ENCODE results near the gene OR4S1.
A peak's percentile ranks its signal among the peaks of the same experiment; 100 is the strongest.
"Not testable (repeated sequence)": the region's sequence is repeated elsewhere in the genome, so short reads cannot be mapped to it uniquely, and the experiment has no call there.

OR4S1 gene

GRCh38 chr11:48341466-48341865 is 35.4 kb downstream of the OR4S1 start:
- Histone ChIP-seq H3K4me3 (ENCODE audit: low read depth, low read length) (no peak overlapping the region), H3K36me3 (ENCODE audit: control insufficient read depth in 2 of 2, insufficient read depth in 1 of 2, low read length in 2 of 2) (no peaks in the 10 kb centered on the region), H3K27ac (ENCODE audit: extremely low read depth, low read depth, low read length) (no peak overlapping the region), H3K9me3 (ENCODE audit: control insufficient read depth, insufficient read depth, low read depth, low read length) (no peaks in the 10 kb centered on the region), H3K4me1 (ENCODE audit: control insufficient read depth, insufficient read depth, low read length) (no peaks in the 10 kb centered on the region)
- ChIA-PET POLR2A (no interaction called here), CTCF (no interaction called here)
- TF ChIP-seq GLIS1 (tag by site-specific recombination; IDR thresholded peaks at IDR 0.05) (no peak), ZNF133 (tag by site-specific recombination; IDR thresholded peaks at IDR 0.05) (no peak), ZEB2 (tag by site-specific recombination; IDR thresholded peaks at IDR 0.05) (no peak), ZNF521 (tag by site-specific recombination; IDR thresholded peaks at IDR 0.05) (no peak), ZNF600 (tag by site-specific recombination; IDR thresholded peaks at IDR 0.05) (no peak), YY1 (tag by site-specific recombination; IDR thresholded peaks at IDR 0.05) (no peak), ZNF132 (tag by site-specific recombination; IDR thresholded peaks at IDR 0.05; ENCODE audit: borderline replicate concordance) (no peak), ZNF24 (tag by site-specific recombination; IDR thresholded peaks at IDR 0.05) (no peak), ZNF280C (tag by site-specific recombination; IDR thresholded peaks at IDR 0.05) (no peak), ZNF830 (tag by site-specific recombination; IDR thresholded peaks at IDR 0.05; ENCODE audit: low read depth) (no peak), ZNF549 (tag by site-specific recombination; IDR thresholded peaks at IDR 0.05) (no peak)
- TF ChIP-seq, protein P1, sequence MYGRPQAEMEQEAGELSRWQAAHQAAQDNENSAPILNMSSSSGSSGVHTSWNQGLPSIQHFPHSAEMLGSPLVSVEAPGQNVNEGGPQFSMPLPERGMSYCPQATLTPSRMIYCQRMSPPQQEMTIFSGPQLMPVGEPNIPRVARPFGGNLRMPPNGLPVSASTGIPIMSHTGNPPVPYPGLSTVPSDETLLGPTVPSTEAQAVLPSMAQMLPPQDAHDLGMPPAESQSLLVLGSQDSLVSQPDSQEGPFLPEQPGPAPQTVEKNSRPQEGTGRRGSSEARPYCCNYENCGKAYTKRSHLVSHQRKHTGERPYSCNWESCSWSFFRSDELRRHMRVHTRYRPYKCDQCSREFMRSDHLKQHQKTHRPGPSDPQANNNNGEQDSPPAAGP (tag by site-specific recombination; IDR thresholded peaks at IDR 0.05): no peak
- TF ChIP-seq, protein P2, sequence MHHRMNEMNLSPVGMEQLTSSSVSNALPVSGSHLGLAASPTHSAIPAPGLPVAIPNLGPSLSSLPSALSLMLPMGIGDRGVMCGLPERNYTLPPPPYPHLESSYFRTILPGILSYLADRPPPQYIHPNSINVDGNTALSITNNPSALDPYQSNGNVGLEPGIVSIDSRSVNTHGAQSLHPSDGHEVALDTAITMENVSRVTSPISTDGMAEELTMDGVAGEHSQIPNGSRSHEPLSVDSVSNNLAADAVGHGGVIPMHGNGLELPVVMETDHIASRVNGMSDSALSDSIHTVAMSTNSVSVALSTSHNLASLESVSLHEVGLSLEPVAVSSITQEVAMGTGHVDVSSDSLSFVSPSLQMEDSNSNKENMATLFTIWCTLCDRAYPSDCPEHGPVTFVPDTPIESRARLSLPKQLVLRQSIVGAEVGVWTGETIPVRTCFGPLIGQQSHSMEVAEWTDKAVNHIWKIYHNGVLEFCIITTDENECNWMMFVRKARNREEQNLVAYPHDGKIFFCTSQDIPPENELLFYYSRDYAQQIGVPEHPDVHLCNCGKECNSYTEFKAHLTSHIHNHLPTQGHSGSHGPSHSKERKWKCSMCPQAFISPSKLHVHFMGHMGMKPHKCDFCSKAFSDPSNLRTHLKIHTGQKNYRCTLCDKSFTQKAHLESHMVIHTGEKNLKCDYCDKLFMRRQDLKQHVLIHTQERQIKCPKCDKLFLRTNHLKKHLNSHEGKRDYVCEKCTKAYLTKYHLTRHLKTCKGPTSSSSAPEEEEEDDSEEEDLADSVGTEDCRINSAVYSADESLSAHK (tag by site-specific recombination; IDR thresholded peaks at IDR 0.05): no peak

GRCh38 chr11:48342505-48342904 is 36.5 kb downstream of the OR4S1 start:
- H3K36me3 ChIP-seq (ENCODE audit: control insufficient read depth in 2 of 2, insufficient read depth in 1 of 2, low read length in 2 of 2); H3K27ac ChIP-seq (ENCODE audit: extremely low read depth, low read depth, low read length); H3K4me1 ChIP-seq (ENCODE audit: control insufficient read depth, insufficient read depth, low read length); CTCF ChIA-PET; H3K9me3 ChIP-seq (ENCODE audit: control insufficient read depth, insufficient read depth, low read depth, low read length); POLR2A ChIA-PET; H3K4me3 ChIP-seq (ENCODE audit: low read depth, low read length): not testable (repeated sequence)
- peak; percentile 89 for TF ChIP-seq ZNF146 (tag by site-specific recombination; IDR thresholded peaks at IDR 0.05)

DNA sequence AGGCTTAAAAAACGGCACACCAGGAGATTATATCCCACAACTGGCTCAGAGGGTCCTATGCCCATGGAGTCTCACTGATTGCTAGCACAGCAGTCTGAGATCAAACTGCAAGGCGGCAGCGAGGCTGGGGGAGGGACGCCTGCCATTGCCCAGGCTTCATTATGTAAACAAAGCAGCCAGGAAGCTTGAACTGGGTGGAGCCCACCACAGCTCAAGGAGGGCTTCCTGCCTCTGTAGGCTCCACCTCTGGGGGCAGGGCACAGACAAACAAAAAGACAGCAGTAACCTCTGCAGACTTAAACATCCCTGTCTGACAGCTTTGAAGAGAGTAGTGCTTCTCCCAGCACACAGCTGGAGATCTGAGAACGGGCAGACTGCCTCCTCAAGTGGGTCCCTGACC is 40.3 kb downstream of the OR4S1 start:
- H3K4me3 ChIP-seq (ENCODE audit: low read depth, low read length); H3K36me3 ChIP-seq (ENCODE audit: control insufficient read depth in 2 of 2, insufficient read depth in 1 of 2, low read length in 2 of 2); H3K9me3 ChIP-seq (ENCODE audit: control insufficient read depth, insufficient read depth, low read depth, low read length); CTCF ChIA-PET; H3K4me1 ChIP-seq (ENCODE audit: control insufficient read depth, insufficient read depth, low read length); H3K27ac ChIP-seq (ENCODE audit: extremely low read depth, low read depth, low read length); POLR2A ChIA-PET: not testable (repeated sequence)

DNA sequence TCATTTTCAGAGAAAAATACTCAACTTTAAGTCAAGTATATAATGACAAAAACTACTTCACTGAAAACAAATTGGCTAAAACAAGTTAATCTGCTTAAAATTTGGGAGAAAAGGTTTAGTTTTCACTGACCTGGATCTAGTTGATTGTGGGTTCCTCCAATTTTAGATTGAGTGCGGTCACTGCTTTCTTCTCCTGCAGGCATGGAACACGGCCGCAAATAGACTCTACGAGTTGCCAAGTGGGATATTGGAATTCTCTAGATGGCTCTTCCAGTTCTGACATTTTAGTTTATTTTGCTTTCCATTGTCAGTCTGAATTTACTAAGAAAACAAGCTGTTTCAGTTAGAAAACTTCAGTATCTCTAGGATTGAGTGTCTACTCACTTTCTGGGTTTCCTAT is 48.0 kb downstream of the OR4S1 start:
- H3K4me3 ChIP-seq (ENCODE audit: low read depth, low read length): no peak overlapping the region
- ChIA-PET CTCF (no interaction called here), POLR2A (no interaction called here)
- no peaks in the 10 kb centered on the region for H3K36me3 ChIP-seq (ENCODE audit: control insufficient read depth in 2 of 2, insufficient read depth in 1 of 2, low read length in 2 of 2)
- no peak overlapping the region for H3K27ac ChIP-seq (ENCODE audit: extremely low read depth, low read depth, low read length)
- H3K4me1 ChIP-seq (ENCODE audit: control insufficient read depth, insufficient read depth, low read length): no peaks in the 10 kb centered on the region
- no peaks in the 10 kb centered on the region for H3K9me3 ChIP-seq (ENCODE audit: control insufficient read depth, insufficient read depth, low read depth, low read length)
- TF ChIP-seq, protein P3, sequence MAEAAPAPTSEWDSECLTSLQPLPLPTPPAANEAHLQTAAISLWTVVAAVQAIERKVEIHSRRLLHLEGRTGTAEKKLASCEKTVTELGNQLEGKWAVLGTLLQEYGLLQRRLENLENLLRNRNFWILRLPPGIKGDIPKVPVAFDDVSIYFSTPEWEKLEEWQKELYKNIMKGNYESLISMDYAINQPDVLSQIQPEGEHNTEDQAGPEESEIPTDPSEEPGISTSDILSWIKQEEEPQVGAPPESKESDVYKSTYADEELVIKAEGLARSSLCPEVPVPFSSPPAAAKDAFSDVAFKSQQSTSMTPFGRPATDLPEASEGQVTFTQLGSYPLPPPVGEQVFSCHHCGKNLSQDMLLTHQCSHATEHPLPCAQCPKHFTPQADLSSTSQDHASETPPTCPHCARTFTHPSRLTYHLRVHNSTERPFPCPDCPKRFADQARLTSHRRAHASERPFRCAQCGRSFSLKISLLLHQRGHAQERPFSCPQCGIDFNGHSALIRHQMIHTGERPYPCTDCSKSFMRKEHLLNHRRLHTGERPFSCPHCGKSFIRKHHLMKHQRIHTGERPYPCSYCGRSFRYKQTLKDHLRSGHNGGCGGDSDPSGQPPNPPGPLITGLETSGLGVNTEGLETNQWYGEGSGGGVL (tag by site-specific recombination; IDR thresholded peaks at IDR 0.05): no peak
- TF ChIP-seq, protein P4, sequence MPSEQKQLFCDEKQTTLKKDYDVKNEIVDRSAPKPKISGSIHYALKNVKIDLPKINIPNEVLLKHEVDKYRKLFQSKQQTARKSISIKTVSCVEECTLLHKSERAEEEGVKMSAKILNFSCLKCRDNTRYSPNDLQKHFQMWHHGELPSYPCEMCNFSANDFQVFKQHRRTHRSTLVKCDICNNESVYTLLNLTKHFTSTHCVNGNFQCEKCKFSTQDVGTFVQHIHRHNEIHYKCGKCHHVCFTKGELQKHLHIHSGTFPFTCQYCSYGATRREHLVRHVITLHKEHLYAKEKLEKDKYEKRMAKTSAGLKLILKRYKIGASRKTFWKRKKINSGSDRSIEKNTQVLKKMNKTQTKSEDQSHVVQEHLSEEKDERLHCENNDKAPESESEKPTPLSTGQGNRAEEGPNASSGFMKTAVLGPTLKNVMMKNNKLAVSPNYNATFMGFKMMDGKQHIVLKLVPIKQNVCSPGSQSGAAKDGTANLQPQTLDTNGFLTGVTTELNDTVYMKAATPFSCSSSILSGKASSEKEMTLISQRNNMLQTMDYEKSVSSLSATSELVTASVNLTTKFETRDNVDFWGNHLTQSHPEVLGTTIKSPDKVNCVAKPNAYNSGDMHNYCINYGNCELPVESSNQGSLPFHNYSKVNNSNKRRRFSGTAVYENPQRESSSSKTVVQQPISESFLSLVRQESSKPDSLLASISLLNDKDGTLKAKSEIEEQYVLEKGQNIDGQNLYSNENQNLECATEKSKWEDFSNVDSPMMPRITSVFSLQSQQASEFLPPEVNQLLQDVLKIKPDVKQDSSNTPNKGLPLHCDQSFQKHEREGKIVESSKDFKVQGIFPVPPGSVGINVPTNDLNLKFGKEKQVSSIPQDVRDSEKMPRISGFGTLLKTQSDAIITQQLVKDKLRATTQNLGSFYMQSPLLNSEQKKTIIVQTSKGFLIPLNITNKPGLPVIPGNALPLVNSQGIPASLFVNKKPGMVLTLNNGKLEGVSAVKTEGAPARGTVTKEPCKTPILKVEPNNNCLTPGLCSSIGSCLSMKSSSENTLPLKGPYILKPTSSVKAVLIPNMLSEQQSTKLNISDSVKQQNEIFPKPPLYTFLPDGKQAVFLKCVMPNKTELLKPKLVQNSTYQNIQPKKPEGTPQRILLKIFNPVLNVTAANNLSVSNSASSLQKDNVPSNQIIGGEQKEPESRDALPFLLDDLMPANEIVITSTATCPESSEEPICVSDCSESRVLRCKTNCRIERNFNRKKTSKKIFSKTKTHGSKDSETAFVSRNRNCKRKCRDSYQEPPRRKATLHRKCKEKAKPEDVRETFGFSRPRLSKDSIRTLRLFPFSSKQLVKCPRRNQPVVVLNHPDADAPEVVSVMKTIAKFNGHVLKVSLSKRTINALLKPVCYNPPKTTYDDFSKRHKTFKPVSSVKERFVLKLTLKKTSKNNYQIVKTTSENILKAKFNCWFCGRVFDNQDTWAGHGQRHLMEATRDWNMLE (tag by site-specific recombination; conservative IDR thresholded peaks at IDR 0.05; ENCODE audit: low read depth): no peak
- no peak for TF ChIP-seq ZXDB (tag by site-specific recombination; IDR thresholded peaks at IDR 0.05)

All from HEK293 (cell line).